WTC11 (cell line): Measurements from ENCODE around the gene CDK4. TPM values are rescaled to one million over a fixed set of nuclear protein-coding genes. Genes with fewer than 3 reads are reported as not detected.

ENCODE experiments used
- ATAC-seq: fragments of 200-7000 bp; cut with Tn5 transposase; 2 replicates; pipeline ENCODE4 v1.10.0; 2021; ENCODE audit warnings: mild to moderate bottlenecking, moderate library complexity
- CTCF ChIA-PET: fragments of 300-600 bp; sonication (Branson Sonifier 250); formaldehyde crosslinking; loops from one replicate; lab custom pipeline; 2021; ENCODE audit warnings: antibody characterized with exemption; lab: Charles Lee
- POLR2A ChIA-PET: fragments of 350-600 bp; sonication (Branson Sonifier 250); formaldehyde crosslinking; loops from one replicate; lab custom pipeline; 2021; ENCODE audit warnings: antibody characterized with exemption; lab: Charles Lee
- DNase-seq: peaks from one replicate; pipeline ENCODE4 v3.0.0; 2021; ENCODE audit warnings: low spot score
- H3K27ac Mint-ChIP-seq: 2 replicates; pipeline ENCODE4 v1.8.0; 2021; ENCODE audit warnings: mixed read lengths
- H3K27me3 Mint-ChIP-seq: 2 replicates; pipeline ENCODE4 v1.8.0; 2021; ENCODE audit warnings: low read depth, mild to moderate bottlenecking, moderate library complexity, mixed read lengths
- H3K36me3 Mint-ChIP-seq: 2 replicates; pipeline ENCODE4 v1.8.0; 2021; ENCODE audit warnings: mixed read lengths
- H3K4me1 Mint-ChIP-seq: 2 replicates; pipeline ENCODE4 v1.8.0; 2022; ENCODE audit warnings: mixed read lengths
- H3K4me3 Mint-ChIP-seq: 2 replicates; pipeline ENCODE4 v1.8.0; 2021; ENCODE audit warnings: mild to moderate bottlenecking, moderate library complexity, mixed read lengths
- H3K9me3 Mint-ChIP-seq: 2 replicates; pipeline ENCODE4 v1.8.0; 2021; ENCODE audit warnings: mixed read lengths
- ATF3 ChIP-seq: sonication (generic); formaldehyde crosslinking; conservative IDR thresholded peaks from 2 replicates; pipeline ENCODE4 v1.8.1; 2022; ENCODE audit warnings: mild to moderate bottlenecking, missing genetic modification reagents
- E2F5 ChIP-seq: sonication (generic); formaldehyde crosslinking; IDR thresholded peaks from 2 replicates; pipeline ENCODE4 v1.8.1; 2022; ENCODE audit warnings: mild to moderate bottlenecking, moderate library complexity, missing genetic modification reagents
- GTF2I ChIP-seq: fragments of 250-450 bp; sonication (Bioruptor Pico); conservative IDR thresholded peaks from 2 replicates; pipeline ENCODE4 v1.4.0; 2021; ENCODE audit warnings: mild to moderate bottlenecking
- HMGA2 ChIP-seq: fragments of 250-450 bp; sonication (Bioruptor Pico); IDR thresholded peaks from 2 replicates; pipeline ENCODE4 v1.4.0; 2021; ENCODE audit warnings: mild to moderate bottlenecking, moderate library complexity
- SP1 ChIP-seq: sonication (generic); formaldehyde crosslinking; conservative IDR thresholded peaks from 2 replicates; pipeline ENCODE4 v1.8.1; 2022; ENCODE audit warnings: missing genetic modification reagents
- TP53 ChIP-seq: sonication (generic); formaldehyde crosslinking; IDR thresholded peaks from 2 replicates; pipeline ENCODE4 v1.8.1; 2023; ENCODE audit warnings: mild to moderate bottlenecking, missing genetic modification reagents
- USF1 ChIP-seq: sonication (generic); formaldehyde crosslinking; IDR thresholded peaks from 2 replicates; pipeline ENCODE4 v1.8.0; 2022; ENCODE audit warnings: mild to moderate bottlenecking, missing genetic modification reagents
- total RNA-seq: library from RNA; stranded (reverse); gene quantifications from 3 replicates; pipeline ENCODE4 v1.2.3, GENCODE V29; 2021
- TF ChIP-seq, protein P1 (sequence below): sonication (generic); formaldehyde crosslinking; IDR thresholded peaks from 2 replicates; pipeline ENCODE4 v1.8.1; 2023; ENCODE audit warnings: mild to moderate bottlenecking, moderate library complexity, missing genetic modification reagents
- TF ChIP-seq, protein P2 (sequence below): sonication (generic); formaldehyde crosslinking; IDR thresholded peaks from 2 replicates; pipeline ENCODE4 v1.8.1; 2023; ENCODE audit warnings: mild to moderate bottlenecking, missing genetic modification reagents
- TF ChIP-seq, protein P3 (sequence below): fragments of 250-450 bp; sonication (Bioruptor Pico); IDR thresholded peaks from 2 replicates; pipeline ENCODE4 v1.9.0; 2021; ENCODE audit warnings: mild to moderate bottlenecking, borderline replicate concordance

Gene CDK4
- total RNA-seq, 1 experiment from 2014 or later = 152 TPM

DNA sequence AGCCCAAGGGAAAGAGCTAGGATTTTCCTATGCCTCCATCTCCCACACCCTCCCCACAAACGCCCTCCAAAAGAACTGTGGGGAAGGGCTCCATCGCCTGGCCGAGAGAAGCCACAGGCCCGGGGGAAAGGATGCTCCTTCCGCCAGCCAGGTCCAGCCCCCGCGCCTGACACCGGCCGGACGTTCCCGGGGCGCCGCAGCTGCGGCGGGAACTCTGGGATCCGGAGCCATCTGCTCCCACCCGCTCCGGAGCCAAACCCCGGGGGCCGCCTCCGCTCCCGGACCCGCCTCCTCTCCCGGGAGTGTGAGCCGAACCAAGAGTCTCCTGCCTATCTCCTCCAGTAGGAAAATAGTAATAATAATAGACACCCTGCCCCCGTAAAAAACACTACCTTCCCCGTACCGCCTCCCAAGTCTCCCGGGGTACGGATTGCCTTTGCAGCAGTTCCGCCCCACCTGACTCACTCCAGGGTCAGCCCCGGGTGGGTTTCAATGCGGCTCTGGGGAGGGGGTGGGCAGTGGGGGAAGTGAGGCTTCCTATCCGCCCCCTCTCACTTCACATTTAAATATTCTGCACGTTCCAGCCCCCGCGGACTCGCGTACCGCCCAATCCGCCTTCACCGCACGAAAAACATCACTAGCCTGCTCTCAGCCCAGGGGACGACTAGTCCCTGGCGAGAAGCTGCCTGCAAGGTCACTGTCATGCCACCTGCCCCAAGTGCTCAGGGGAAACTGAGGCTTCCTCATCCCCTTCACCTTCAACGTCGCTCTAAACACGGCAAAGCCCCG lies 16.0 kb downstream of the CDK4 start (continued):
- TF ChIP-seq, protein P1, sequence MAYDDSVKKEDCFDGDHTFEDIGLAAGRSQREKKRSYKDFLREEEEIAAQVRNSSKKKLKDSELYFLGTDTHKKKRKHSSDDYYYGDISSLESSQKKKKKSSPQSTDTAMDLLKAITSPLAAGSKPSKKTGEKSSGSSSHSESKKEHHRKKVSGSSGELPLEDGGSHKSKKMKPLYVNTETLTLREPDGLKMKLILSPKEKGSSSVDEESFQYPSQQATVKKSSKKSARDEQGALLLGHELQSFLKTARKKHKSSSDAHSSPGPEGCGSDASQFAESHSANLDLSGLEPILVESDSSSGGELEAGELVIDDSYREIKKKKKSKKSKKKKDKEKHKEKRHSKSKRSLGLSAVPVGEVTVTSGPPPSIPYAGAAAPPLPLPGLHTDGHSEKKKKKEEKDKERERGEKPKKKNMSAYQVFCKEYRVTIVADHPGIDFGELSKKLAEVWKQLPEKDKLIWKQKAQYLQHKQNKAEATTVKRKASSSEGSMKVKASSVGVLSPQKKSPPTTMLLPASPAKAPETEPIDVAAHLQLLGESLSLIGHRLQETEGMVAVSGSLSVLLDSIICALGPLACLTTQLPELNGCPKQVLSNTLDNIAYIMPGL (CRISPR knock-in tag) = peak; percentile 58; the same call in 1 of the 2 replicates
- 0 out of 2 replicates have a peak, but pooled peaks have one; percentile 33 for TF ChIP-seq E2F5
- peak; percentile 22; the same call in 1 of the 2 replicates for TF ChIP-seq SP1 (CRISPR knock-in tag)

- Mint-ChIP-seq H3K36me3 (no peaks in the 10 kb centered on the region), H3K27ac (no peak overlapping the region), H3K4me1 (peaks cover 25% of the 10 kb centered on the region), H3K4me3 (peak overlapping the region; percentile 75), H3K27me3 (peaks cover 95% of the 10 kb centered on the region), H3K9me3 (no peaks in the 10 kb centered on the region)
- no peak for DNase-seq
- ATAC-seq = no peak
- TF ChIP-seq, protein P1 (CRISPR knock-in tag) = no peak
- TF ChIP-seq, protein P2, sequence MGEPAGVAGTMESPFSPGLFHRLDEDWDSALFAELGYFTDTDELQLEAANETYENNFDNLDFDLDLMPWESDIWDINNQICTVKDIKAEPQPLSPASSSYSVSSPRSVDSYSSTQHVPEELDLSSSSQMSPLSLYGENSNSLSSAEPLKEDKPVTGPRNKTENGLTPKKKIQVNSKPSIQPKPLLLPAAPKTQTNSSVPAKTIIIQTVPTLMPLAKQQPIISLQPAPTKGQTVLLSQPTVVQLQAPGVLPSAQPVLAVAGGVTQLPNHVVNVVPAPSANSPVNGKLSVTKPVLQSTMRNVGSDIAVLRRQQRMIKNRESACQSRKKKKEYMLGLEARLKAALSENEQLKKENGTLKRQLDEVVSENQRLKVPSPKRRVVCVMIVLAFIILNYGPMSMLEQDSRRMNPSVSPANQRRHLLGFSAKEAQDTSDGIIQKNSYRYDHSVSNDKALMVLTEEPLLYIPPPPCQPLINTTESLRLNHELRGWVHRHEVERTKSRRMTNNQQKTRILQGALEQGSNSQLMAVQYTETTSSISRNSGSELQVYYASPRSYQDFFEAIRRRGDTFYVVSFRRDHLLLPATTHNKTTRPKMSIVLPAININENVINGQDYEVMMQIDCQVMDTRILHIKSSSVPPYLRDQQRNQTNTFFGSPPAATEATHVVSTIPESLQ (CRISPR knock-in tag) = no peak
- TF ChIP-seq ATF3 (CRISPR knock-in tag) = no peak
- no peak for TF ChIP-seq GTF2I
- no peak for TF ChIP-seq USF1 (CRISPR knock-in tag)
- no peak for TF ChIP-seq HMGA2 (CRISPR knock-in tag)
- TF ChIP-seq, protein P3, sequence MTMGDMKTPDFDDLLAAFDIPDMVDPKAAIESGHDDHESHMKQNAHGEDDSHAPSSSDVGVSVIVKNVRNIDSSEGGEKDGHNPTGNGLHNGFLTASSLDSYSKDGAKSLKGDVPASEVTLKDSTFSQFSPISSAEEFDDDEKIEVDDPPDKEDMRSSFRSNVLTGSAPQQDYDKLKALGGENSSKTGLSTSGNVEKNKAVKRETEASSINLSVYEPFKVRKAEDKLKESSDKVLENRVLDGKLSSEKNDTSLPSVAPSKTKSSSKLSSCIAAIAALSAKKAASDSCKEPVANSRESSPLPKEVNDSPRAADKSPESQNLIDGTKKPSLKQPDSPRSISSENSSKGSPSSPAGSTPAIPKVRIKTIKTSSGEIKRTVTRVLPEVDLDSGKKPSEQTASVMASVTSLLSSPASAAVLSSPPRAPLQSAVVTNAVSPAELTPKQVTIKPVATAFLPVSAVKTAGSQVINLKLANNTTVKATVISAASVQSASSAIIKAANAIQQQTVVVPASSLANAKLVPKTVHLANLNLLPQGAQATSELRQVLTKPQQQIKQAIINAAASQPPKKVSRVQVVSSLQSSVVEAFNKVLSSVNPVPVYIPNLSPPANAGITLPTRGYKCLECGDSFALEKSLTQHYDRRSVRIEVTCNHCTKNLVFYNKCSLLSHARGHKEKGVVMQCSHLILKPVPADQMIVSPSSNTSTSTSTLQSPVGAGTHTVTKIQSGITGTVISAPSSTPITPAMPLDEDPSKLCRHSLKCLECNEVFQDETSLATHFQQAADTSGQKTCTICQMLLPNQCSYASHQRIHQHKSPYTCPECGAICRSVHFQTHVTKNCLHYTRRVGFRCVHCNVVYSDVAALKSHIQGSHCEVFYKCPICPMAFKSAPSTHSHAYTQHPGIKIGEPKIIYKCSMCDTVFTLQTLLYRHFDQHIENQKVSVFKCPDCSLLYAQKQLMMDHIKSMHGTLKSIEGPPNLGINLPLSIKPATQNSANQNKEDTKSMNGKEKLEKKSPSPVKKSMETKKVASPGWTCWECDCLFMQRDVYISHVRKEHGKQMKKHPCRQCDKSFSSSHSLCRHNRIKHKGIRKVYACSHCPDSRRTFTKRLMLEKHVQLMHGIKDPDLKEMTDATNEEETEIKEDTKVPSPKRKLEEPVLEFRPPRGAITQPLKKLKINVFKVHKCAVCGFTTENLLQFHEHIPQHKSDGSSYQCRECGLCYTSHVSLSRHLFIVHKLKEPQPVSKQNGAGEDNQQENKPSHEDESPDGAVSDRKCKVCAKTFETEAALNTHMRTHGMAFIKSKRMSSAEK (CRISPR knock-in tag) = no peak
- no peak for TF ChIP-seq TP53 (CRISPR knock-in tag)
- ChIA-PET CTCF (interaction anchor here (0.7 to 6.6 kb wide), 23 partner anchors 10 to 276 kb away, joined by 3 to 146 read pairs (median 5); partner anchors contain the start of genes ARHGEF25, B4GALNT1, CYP27B1 and DCTN2), POLR2A (interaction anchor here (0.7 to 2.2 kb wide), 5 partner anchors 9 to 152 kb away, joined by 3 to 12 read pairs (median 3); partner anchors contain the start of gene TSPAN31)
Observed at GRCh38 chr12:57735198-57735855, 16.8 kb downstream of the CDK4 start.
